HAP-1 (cell line): ENCODE results near the gene MLXIP.

Experiments used
- DNase-seq, 2 experiments: peaks; one replicate each; pipeline ENCODE4 v3.0.0-alpha.2; 2016 to 2020; ENCODE audit warnings: low spot score in 2 of 2
- H3K27me3 ChIP-seq: fragments of 250-450 bp; sonication (Bioruptor Pico); 2 replicates; pipeline ENCODE4 v1.5.1; 2020; ENCODE audit warnings: low read depth, mild to moderate bottlenecking, moderate library complexity
- H3K36me3 ChIP-seq: fragments of 250-450 bp; sonication (Bioruptor Pico); replicated peaks from 2 replicates; pipeline ENCODE4 v1.5.1; 2020; ENCODE audit warnings: mild to moderate bottlenecking
- H3K4me1 ChIP-seq: fragments of 250-450 bp; sonication (Bioruptor Pico); 2 replicates; pipeline ENCODE4 v1.5.1; 2020; ENCODE audit warnings: mild to moderate bottlenecking
- H3K4me3 ChIP-seq: fragments of 250-450 bp; sonication (Bioruptor Pico); 2 replicates; pipeline ENCODE4 v1.5.1; 2020; ENCODE audit warnings: mild to moderate bottlenecking, moderate library complexity
- H3K9me3 ChIP-seq: fragments of 250-450 bp; sonication (Bioruptor Pico); 2 replicates; pipeline ENCODE4 v1.5.1; 2020; ENCODE audit warnings: mild to moderate bottlenecking, moderate library complexity
- in situ Hi-C: fragments of 300-500 bp; cut with MboI; formaldehyde crosslinking; loops from 3 replicates; pipeline ENCODE4 v1.14.3; 2020; ENCODE audit warnings: low sequenced_read_pairs, inconsistent platforms, mixed read lengths

Gene MLXIP

DNA sequence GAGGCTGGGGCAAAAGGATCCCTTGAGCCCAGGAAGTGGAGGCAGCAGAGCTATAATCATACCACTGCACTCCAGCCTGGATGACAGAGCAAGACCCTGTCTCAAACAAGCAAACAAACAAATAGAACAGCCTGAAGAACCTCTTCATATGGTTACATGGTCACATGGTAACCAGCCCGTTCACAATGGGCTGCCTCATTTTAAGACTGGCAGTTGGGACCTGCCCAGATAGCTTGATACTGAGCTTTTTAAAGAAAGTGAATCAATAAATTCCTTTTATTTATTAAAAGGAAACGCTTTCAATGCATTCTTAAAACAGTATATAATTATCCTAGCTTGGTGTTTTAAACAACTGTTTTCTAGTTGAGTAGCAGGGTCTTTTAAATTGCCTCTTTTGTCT lies 10.5 kb downstream of the MLXIP start:
- Histone ChIP-seq H3K27me3 (no peaks in the 10 kb centered on the region), H3K9me3 (no peaks in the 10 kb centered on the region), H3K36me3 (peaks cover 20% of the 10 kb centered on the region), H3K4me3 (no peak overlapping the region), H3K4me1 (peaks cover 5% of the 10 kb centered on the region)
- no peak for DNase-seq
- in situ Hi-C loops: no loop called here

DNA sequence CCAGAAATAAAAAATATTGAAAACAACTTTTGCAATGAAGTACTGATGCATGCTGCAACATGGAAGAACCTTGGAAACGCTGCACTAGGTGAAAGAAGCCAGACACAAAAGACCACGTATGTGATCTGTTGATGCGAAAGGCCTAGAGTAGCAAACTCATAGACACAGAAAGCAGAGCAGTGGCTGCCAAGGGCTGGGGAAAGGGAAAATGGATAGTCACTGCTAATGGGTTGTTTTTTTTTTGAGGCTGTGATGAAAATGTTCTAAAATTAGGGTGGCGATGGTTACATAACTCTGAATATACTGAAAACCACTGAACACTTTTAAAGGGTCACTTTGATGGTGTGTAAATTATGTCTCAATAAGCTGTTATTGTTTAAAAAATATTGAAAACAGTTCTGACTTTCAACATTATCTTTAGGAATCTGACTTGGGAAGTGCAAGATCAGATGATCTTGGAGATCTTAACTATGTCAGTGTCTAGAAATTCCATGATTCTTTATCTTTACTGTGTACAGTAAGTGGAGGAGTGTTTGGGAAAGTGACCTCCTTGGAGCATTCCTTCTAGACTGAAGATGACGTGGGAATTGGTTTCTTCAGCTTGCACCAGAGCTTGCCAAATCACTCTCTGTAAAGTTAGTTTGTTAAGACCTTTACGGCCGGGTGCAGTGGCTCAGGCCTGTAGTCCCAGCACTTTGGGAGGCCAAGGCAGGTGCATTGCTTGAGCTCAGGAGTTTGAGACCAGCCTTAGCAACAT lies 12.4 kb downstream of the MLXIP start:
- H3K4me1 ChIP-seq: peaks cover 5% of the 10 kb centered on the region
- no peak for DNase-seq
- no peaks in the 10 kb centered on the region for H3K9me3 ChIP-seq
- H3K27me3 ChIP-seq: no peaks in the 10 kb centered on the region
- H3K36me3 ChIP-seq: peaks cover 2% of the 10 kb centered on the region; the same call in 1 of the 2 replicates
- in situ Hi-C loops: no loop called here
- no peak overlapping the region for H3K4me3 ChIP-seq

DNA sequence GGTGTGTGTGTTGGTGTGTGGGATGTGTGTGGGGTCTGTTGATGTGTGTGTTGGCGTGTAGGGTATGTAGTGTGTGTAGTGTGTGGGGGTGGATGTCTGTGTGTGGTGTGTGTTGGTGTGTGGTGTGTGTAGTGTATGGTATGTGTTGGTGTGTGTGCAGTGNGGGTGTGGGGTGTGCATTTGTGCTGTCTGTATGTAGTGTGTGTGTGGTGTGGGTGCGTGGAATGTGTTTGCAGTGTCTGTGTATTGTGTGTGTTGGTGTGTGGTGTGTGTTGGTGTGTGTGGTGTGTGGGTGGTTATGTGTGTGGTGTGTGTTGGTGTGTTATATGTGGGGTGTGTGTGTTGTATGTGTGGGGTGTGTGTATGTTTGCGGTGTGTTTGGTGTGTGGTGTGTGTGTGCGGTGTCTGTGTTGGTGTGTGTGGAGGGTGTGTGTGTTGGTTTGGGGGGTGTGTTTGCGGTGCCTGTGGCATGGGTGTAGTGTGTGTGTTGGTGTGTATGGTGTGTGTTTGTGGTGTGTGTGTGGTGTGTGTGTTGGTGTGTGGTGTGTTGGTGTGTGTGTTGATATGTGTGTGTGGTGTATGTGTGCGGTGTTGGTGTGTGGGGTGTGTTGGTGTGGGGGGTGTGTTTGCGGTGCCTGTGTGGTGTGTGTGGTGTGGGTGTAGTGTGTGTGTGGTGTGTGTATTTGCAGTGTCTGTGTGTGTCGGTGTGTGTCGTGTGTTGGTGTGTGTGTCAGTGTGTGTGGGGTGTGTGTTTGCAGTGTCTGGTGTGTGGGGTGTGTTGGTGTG lies 14.7 kb downstream of the MLXIP start:
- no peak overlapping the region for H3K4me3 ChIP-seq
- H3K27me3 ChIP-seq: no peaks in the 10 kb centered on the region
- no peaks in the 10 kb centered on the region for H3K36me3 ChIP-seq
- peaks cover 5% of the 10 kb centered on the region for H3K4me1 ChIP-seq
- in situ Hi-C loops: no loop called here
- no peak for DNase-seq
- H3K9me3 ChIP-seq: no peaks in the 10 kb centered on the region

DNA sequence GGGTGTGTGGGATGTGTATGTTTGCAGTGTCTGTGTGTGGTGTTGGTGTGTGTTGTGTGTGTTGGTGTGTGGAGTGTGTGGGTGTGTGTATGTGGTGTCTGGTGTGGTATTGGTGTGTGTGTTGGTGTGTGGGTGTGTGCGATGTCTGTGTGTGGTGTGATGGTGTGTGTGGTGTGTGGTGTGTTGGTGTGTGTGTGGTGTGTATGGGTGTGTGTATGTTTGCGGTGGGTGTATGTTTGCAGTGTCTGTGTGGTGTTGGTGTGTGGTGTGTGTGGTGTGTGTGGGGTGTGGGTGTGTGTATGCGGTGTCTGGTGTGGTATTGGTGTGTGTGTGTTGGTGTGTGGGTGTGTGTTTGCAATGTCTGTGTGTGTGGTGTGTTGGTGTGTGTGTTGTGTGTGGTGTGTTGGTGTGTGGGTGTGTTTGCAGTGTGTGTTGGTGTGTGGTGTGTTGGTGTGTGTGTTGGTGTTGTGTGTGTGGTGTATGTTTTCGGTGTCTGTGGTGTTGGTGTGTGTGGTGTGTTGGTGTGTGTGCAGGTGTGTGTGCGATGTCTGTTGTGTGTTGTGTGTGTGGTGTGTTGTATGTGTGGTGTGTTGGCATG lies 15.7 kb downstream of the MLXIP start:
- H3K9me3 ChIP-seq: no peaks in the 10 kb centered on the region
- H3K36me3 ChIP-seq: no peaks in the 10 kb centered on the region
- H3K4me3 ChIP-seq: no peak overlapping the region
- in situ Hi-C loops: no loop called here
- no peaks in the 10 kb centered on the region for H3K27me3 ChIP-seq
- peaks cover 2% of the 10 kb centered on the region for H3K4me1 ChIP-seq
- no peak for DNase-seq

DNA sequence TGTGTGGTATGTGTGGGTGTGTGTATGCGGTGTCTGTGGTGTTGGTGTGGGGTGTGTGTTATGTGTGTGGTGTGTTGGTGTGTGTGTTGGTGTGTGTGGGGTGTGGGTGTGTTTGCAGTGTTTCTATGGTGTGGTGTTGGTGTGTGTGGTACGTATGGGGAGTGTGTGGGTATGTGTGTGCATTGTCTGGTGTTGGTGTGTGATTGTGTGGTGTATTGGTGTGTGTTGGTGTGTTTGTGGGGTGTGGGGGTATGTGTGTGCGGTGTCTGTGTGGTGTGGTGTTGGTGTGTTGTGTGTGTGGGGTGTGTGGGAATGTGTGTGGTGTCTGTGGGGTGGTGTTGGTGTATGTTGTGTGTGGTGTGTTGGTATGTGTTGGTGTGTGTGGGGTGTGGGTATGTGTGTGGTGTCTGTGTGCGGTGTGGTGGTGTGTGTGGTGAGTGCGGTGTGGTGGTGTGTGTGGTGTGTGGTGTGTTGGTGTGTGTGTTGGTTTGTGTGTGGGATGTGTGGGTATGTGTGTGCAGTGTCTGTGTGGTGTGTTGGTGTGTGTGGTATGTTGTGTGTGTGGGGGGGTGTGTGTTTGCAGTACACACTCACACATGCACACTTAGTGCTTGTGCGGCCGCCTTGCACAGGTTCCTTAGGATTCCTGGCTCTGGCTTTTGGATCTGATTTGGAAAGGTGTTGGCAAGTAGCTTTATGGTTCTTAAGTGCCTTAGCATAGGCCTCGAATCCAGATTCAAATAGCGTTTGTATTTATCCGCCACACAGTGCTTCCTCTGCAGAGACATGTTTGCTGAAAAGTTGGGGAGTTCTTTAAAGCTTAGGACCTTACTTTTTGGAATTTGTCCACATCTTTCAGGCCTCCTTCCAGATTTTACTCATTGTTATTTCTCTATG lies 16.4 kb downstream of the MLXIP start:
- H3K27me3 ChIP-seq: no peaks in the 10 kb centered on the region
- no peak for DNase-seq
- no peaks in the 10 kb centered on the region for H3K36me3 ChIP-seq
- no peak overlapping the region for H3K4me3 ChIP-seq
- H3K4me1 ChIP-seq: no peaks in the 10 kb centered on the region
- no peaks in the 10 kb centered on the region for H3K9me3 ChIP-seq
- in situ Hi-C loops: no loop called here

DNA sequence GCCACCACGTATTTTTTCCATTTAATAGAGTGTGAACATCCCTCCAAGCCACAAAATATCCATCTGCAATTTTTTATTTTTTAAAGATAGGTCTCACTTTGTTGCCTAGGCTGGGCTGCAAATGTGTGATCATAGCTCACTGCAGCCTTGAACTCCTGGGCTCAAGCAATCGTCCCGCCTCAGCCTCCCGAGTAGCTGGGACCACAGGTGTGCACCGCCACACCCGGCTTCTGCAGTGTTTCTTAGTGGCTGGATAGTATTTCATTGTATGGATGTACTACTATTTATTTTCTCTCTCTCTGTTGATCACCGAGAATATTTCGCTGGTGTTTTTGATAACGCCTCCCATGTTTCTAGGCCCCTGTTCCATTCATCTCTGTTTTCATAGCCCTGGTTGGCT lies 17.5 kb downstream of the MLXIP start:
- Histone ChIP-seq H3K36me3 (no peaks in the 10 kb centered on the region), H3K4me1 (no peaks in the 10 kb centered on the region), H3K27me3 (no peaks in the 10 kb centered on the region), H3K9me3 (no peaks in the 10 kb centered on the region), H3K4me3 (no peak overlapping the region)
- DNase-seq: no peak
- in situ Hi-C loops: no loop called here

DNA sequence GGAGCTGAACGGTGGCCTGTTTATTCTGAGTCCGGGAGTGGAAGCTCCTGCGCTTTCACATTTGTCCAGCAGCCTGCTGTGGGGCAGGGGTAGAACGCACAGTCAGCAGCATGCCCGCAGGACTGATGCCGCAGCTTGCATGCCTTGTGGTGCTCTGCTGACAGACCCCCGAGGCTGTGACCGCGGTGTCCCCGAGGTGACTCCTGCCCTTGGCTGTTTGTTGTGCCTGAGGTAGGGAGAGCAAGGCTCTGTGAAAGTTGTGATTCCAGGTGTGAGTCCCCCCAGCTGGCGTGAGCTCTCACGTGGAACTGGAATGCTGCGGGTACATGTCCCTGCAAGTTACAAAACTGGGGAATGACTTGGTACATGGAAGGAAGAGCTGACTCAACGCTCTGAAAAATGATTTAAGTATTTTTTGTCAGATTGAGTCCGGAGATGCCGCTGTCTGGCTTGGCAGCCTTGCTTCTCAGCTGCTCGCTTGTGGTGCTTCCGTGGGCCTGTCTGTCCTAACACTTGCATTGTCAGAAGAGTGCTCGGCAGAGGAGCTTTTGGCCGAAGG lies 18.1 kb downstream of the MLXIP start:
- DNase-seq: no peak
- in situ Hi-C loops: no loop called here
- H3K4me3 ChIP-seq: no peak overlapping the region
- H3K9me3 ChIP-seq: no peaks in the 10 kb centered on the region
- no peaks in the 10 kb centered on the region for H3K27me3 ChIP-seq
- no peaks in the 10 kb centered on the region for H3K4me1 ChIP-seq
- no peaks in the 10 kb centered on the region for H3K36me3 ChIP-seq

DNA sequence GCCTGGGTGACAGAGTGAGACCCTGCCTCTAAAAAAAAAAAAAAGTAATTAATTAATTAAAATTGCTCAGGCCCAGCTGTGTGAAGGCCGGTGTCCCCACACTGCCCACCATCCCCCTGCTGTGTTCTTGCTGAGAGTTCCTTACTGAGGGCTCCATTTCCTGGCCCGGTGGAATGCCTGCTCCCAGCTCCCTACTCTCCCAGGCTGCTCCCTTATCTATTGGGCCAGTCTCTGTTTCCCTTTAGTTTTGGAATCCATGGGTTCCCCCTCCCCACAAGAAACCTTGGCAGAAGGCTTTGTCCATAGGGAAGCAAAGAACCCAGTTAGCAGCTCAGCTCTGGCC lies 19.0 kb downstream of the MLXIP start:
- no peaks in the 10 kb centered on the region for H3K9me3 ChIP-seq
- DNase-seq: no peak
- no peaks in the 10 kb centered on the region for H3K36me3 ChIP-seq
- in situ Hi-C loops: no loop called here
- H3K4me1 ChIP-seq: no peaks in the 10 kb centered on the region
- no peaks in the 10 kb centered on the region for H3K27me3 ChIP-seq
- no peak overlapping the region for H3K4me3 ChIP-seq

DNA sequence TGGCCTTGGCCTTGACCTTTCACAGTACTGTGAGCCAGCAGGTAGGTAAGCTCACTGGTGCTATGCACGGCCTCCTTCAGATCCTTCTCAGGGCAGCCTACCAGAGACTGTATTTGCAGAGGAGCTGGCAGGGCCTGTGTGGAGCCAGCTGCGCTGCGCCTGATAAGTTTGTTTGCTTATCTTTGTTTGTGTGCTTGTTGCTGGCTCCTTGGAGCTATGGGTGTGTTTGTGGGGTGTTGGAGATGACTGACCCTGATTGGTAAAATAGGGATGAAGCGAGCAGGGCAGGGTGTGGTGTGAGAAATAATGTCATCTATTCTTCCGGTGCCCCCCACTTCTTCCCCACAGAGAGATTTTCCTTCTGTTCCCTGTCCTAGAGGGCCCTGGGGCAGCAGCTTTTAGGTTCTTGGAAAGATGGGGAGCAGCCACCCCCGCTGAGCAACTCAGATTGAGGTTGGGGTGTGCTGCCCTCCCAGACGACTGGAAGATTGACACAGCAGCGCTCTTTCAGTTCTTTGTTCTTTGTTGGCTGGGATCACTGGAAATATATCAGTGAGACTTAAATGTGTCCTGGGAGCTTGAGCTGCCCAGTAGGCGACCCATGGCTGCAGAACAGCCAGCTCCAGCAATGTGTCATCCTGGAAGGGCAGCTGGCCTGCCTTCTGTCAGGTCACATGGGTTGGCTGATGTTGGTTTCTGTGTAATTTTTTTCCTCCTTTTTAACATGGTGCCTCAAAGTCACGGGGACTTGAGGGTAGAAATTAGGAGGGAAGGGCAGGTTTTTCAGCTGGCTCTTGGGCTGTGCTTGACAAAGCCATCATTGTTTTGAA lies 19.6 kb downstream of the MLXIP start:
- no peaks in the 10 kb centered on the region for H3K36me3 ChIP-seq
- in situ Hi-C loops: no loop called here
- no peaks in the 10 kb centered on the region for H3K27me3 ChIP-seq
- no peaks in the 10 kb centered on the region for H3K9me3 ChIP-seq
- no peak overlapping the region for H3K4me3 ChIP-seq
- DNase-seq: no peak
- no peaks in the 10 kb centered on the region for H3K4me1 ChIP-seq

DNA sequence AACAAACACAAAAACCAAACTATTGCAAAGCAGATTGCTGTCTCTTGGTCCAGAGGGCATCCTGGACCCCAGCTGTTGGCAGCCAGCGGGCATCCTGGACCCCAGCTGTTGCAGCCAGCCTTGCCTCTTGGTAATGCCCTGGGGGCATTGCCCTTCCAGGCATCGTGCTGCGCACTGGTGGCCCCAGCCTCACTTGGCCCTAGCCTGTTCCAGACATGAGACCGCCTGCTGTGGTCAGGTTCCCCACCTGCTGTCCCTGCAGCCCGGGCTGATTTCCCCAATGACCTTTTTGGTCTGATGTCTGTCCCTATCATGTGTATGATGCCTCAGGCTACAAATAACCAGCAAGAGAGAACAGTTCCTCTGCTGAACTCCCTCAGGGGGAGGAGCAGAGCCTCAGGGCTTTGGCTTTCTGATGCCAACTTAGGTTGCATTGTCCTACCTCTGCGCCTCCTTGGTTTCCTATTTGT lies 20.8 kb downstream of the MLXIP start:
- H3K4me3 ChIP-seq: no peak overlapping the region
- DNase-seq: no peak
- in situ Hi-C loops: no loop called here
- H3K36me3 ChIP-seq: no peaks in the 10 kb centered on the region
- H3K27me3 ChIP-seq: no peaks in the 10 kb centered on the region
- no peaks in the 10 kb centered on the region for H3K4me1 ChIP-seq
- no peaks in the 10 kb centered on the region for H3K9me3 ChIP-seq

DNA sequence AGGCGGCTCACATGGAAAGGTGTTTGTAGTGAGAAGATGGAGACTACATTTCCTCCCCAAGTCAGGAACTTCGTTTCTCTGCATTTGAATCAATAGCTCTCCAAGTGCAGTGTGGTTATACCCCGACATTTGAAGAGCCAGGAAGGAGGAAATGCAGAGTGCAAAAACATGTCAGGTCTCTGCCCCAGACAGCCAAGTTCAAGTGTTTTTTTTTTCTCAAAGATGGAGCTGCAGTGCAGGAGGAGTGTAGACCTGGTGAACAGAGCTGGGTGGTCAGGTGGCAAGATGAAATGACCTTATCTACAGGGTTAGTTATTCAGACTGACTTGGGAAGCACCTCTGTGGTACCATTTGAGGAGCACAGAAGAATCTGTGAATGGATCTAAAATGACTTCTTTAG lies 21.3 kb downstream of the MLXIP start:
- DNase-seq: no peak
- in situ Hi-C loops: no loop called here
- H3K4me1 ChIP-seq: no peaks in the 10 kb centered on the region
- H3K36me3 ChIP-seq: no peaks in the 10 kb centered on the region
- no peaks in the 10 kb centered on the region for H3K27me3 ChIP-seq
- H3K4me3 ChIP-seq: no peak overlapping the region
- H3K9me3 ChIP-seq: no peaks in the 10 kb centered on the region

DNA sequence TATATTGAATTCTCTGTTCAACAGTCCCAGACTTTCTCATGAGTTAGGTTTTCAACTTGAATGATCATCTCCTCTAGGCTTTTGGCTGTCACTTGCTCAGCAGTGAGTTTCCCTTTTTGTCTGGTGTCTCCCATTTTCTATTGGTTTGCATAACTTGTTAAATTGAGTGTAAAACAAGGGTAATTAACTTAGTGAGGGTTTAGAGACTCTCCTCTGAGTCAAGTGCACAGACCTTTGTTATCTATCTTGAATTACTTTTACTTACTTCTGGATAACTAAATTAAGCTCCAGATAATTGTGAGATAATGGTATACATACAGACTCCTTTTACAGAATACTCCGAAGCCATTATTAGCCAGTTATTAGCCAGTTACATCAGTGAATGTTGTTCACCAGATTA lies 22.0 kb downstream of the MLXIP start:
- no peak overlapping the region for H3K4me3 ChIP-seq
- H3K27me3 ChIP-seq: no peaks in the 10 kb centered on the region
- no peaks in the 10 kb centered on the region for H3K9me3 ChIP-seq
- DNase-seq: no peak
- in situ Hi-C loops: no loop called here
- H3K36me3 ChIP-seq: no peaks in the 10 kb centered on the region
- H3K4me1 ChIP-seq: no peaks in the 10 kb centered on the region

DNA sequence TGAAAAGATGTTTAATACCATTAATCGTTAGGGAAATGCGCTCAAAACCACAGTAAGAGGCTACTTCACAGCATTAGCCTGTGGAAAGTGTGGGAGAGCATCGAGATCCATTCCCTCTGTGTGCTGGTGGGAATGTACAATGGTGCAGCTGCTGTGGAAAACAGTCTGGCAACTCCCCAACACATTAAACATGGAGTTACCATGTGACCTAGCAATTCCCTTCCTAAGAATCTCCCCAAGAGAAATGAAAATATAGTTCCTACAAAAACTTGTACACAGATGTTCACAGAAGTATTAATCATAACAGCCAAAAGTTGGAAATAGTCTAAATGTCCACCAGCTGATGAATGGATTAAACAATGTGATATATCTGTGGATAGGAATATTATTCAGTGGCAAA lies 23.8 kb downstream of the MLXIP start:
- Histone ChIP-seq H3K36me3 (no peaks in the 10 kb centered on the region), H3K9me3 (no peaks in the 10 kb centered on the region), H3K27me3 (no peaks in the 10 kb centered on the region), H3K4me1 (no peaks in the 10 kb centered on the region), H3K4me3 (no peak overlapping the region)
- no peak for DNase-seq
- in situ Hi-C loops: no loop called here
